Measurements from ENCODE around the gene AARSD1.
"Not testable (repeated sequence)": the region's sequence is repeated elsewhere in the genome, so short reads cannot be mapped to it uniquely, and the experiment has no call there.

AARSD1 gene

GRCh38 chr17:43003542-43004172 is 39.4 kb upstream of the AARSD1 start:
- in situ Hi-C loops (cut with MboI; ENCODE audit: low pct_unique_long_range_greater_than_20kb, low sequenced_read_pairs, unreplicated experiment), result no loop called here
- DNase-seq (ENCODE audit: low spot score), result no peak
- TF ChIP-seq CTCF (IDR thresholded peaks at IDR 0.05; ENCODE audit: extremely low read depth, insufficient read depth, missing control alignments), result no peak

- in situ Hi-C loops (cut with MboI; ENCODE audit: low pct_unique_long_range_greater_than_20kb, low sequenced_read_pairs, unreplicated experiment), result not testable (repeated sequence)
Observed at GRCh38 chr17:43000894-43001293, 36.6 kb upstream of the AARSD1 start.

GRCh38 chr17:42999003-42999525 is 34.8 kb upstream of the AARSD1 start:
- in situ Hi-C loops (cut with MboI; ENCODE audit: low pct_unique_long_range_greater_than_20kb, low sequenced_read_pairs, unreplicated experiment), result no loop called here
- TF ChIP-seq CTCF (IDR thresholded peaks at IDR 0.05; ENCODE audit: extremely low read depth, insufficient read depth, missing control alignments), result no peak
- no peak for DNase-seq (ENCODE audit: low spot score)

More at GRCh38 chr17:43000894-43001293, 36.6 kb upstream of the AARSD1 start:
- DNase-seq (ENCODE audit: low spot score), result not testable (repeated sequence)

GRCh38 chr17:42997984-42998938 is 34.0 kb upstream of the AARSD1 start, which contains the start of gene RPL27:
Gene RPL27 (plus strand): TSS chr17:42998419. CDS start chr17:42998751, 332 bp downstream.
- peak; percentile 76 for TF ChIP-seq CTCF (IDR thresholded peaks at IDR 0.05; ENCODE audit: extremely low read depth, insufficient read depth, missing control alignments)

GRCh38 chr17:42997390-42997983 is 33.2 kb upstream of the AARSD1 start:
- TF ChIP-seq CTCF (IDR thresholded peaks at IDR 0.05; ENCODE audit: extremely low read depth, insufficient read depth, missing control alignments), result no peak
- in situ Hi-C loops (cut with MboI; ENCODE audit: low pct_unique_long_range_greater_than_20kb, low sequenced_read_pairs, unreplicated experiment), result no loop called here
- no peak for DNase-seq (ENCODE audit: low spot score)

More at GRCh38 chr17:42997984-42998938, 34.0 kb upstream of the AARSD1 start, which contains the start of gene RPL27:
- in situ Hi-C loops (cut with MboI; ENCODE audit: low pct_unique_long_range_greater_than_20kb, low sequenced_read_pairs, unreplicated experiment), result no loop called here
- DNase-seq (ENCODE audit: low spot score), result peak; percentile 90

- DNase-seq (ENCODE audit: low spot score); in situ Hi-C loops (cut with MboI; ENCODE audit: low pct_unique_long_range_greater_than_20kb, low sequenced_read_pairs, unreplicated experiment): not testable (repeated sequence)
Observed at GRCh38 chr17:42993913-42994312, 29.7 kb upstream of the AARSD1 start.

- in situ Hi-C loops (cut with MboI; ENCODE audit: low pct_unique_long_range_greater_than_20kb, low sequenced_read_pairs, unreplicated experiment), result no loop called here
- TF ChIP-seq CTCF (IDR thresholded peaks at IDR 0.05; ENCODE audit: extremely low read depth, insufficient read depth, missing control alignments), result no peak
- no peak for DNase-seq (ENCODE audit: low spot score)
Observed at GRCh38 chr17:42992872-42993271, 28.6 kb upstream of the AARSD1 start.

All from GM13977 (cell line).